PC-3 (cell line): ENCODE results near the gene RNU5D-1. TPM values are rescaled to one million over a fixed set of nuclear protein-coding genes. Genes with fewer than 3 reads are reported as not detected.
A peak's percentile ranks its signal among the peaks of the same experiment; 100 is the strongest.
"Not testable (repeated sequence)": the region's sequence is repeated elsewhere in the genome, so short reads cannot be mapped to it uniquely, and the experiment has no call there.

ENCODE experiments used
- ATAC-seq: fragments of 200-7000 bp; cut with Tn5 transposase; 2 replicates; pipeline ENCODE4 v1.9.1; 2020; ENCODE audit warnings: mild to moderate bottlenecking, moderate library complexity
- BruUV-seq: library from RNA; stranded (reverse); fragments of 400-500 nt; replicated peaks from 2 replicates; lab custom pipeline; 2021; lab: Mats Ljungman, UMichigan
- CTCF ChIA-PET: fragments of 300-600 bp; sonication (Branson Sonifier 250); formaldehyde crosslinking; loops from one replicate; lab custom pipeline; 2022; ENCODE audit warnings: antibody characterized with exemption; lab: Charles Lee
- POLR2A ChIA-PET: fragments of 300-600 bp; sonication (Branson Sonifier 250); formaldehyde crosslinking; loops from one replicate; lab custom pipeline; 2022; ENCODE audit warnings: antibody characterized with exemption; ENCODE audit not compliant: unreplicated experiment; lab: Charles Lee
- DNase-seq: peaks from one replicate; pipeline ENCODE4 v3.0.0-alpha.2; 2015
- H2AFZ ChIP-seq: fragments of 300-600 bp; sonication (generic); 2 replicates; pipeline ENCODE4 v1.6.0; 2016; ENCODE audit warnings: antibody characterized with exemption, low read length
- H3F3A ChIP-seq: fragments of 300-600 bp; sonication (generic); one replicate; pipeline ENCODE4 v1.6.0; 2017; ENCODE audit warnings: antibody characterized with exemption, low read length, control low read depth, mild to moderate bottlenecking; ENCODE audit not compliant: unreplicated experiment
- H3K27ac ChIP-seq: fragments of 300-600 bp; sonication (generic); 2 replicates; pipeline ENCODE4 v1.5.1; 2016; ENCODE audit warnings: mild to moderate bottlenecking, low read length
- H3K27me3 ChIP-seq: fragments of 300-600 bp; sonication (generic); 2 replicates; pipeline ENCODE4 v1.6.1; 2016; ENCODE audit warnings: low read length, mixed read lengths
- H3K36me3 ChIP-seq: fragments of 300-600 bp; sonication (generic); 2 replicates; pipeline ENCODE4 v1.6.1; 2016; ENCODE audit warnings: low read depth, mixed run types, low read length, mixed read lengths
- H3K4me1 ChIP-seq: fragments of 300-600 bp; sonication (generic); 2 replicates; pipeline ENCODE4 v1.5.1; 2016; ENCODE audit warnings: low read length; ENCODE audit not compliant: insufficient read depth
- H3K4me2 ChIP-seq: fragments of 300-600 bp; sonication (generic); 2 replicates; pipeline ENCODE4 v1.6.0; 2016; ENCODE audit warnings: low read length
- H3K4me3 ChIP-seq: fragments of 300-600 bp; sonication (generic); 2 replicates; pipeline ENCODE4 v1.5.1; 2016; ENCODE audit warnings: mild to moderate bottlenecking, low read length, mixed read lengths
- H3K79me2 ChIP-seq: fragments of 300-600 bp; sonication (generic); 2 replicates; pipeline ENCODE4 v1.6.1; 2017; ENCODE audit warnings: low read length, mixed read lengths
- H3K9ac ChIP-seq: fragments of 300-600 bp; sonication (generic); 2 replicates; pipeline ENCODE4 v1.6.0; 2016; ENCODE audit warnings: mild to moderate bottlenecking, low read length
- H3K9me2 ChIP-seq: fragments of 300-600 bp; sonication (generic); replicated peaks from 2 replicates; pipeline ENCODE4 v1.6.1; 2016; ENCODE audit warnings: mixed run types, low read length, mixed read lengths
- H3K9me3 ChIP-seq: fragments of 300-600 bp; sonication (generic); 2 replicates; pipeline ENCODE4 v1.6.1; 2016; ENCODE audit warnings: low read length, mixed read lengths
- H4K20me1 ChIP-seq: fragments of 300-600 bp; sonication (generic); 2 replicates; pipeline ENCODE4 v1.6.1; 2016; ENCODE audit warnings: low read length, mixed read lengths
- CTCF ChIP-seq: fragments of 300-600 bp; sonication (generic); conservative IDR thresholded peaks from 2 replicates; pipeline ENCODE4 v1.5.1; 2017; ENCODE audit warnings: antibody characterized with exemption, low read depth, mild to moderate bottlenecking, low read length
- EZH2 ChIP-seq: fragments of 300-600 bp; sonication (generic); IDR thresholded peaks from one replicate; pipeline ENCODE4 v1.6.1; 2017; ENCODE audit warnings: antibody characterized with exemption, mild to moderate bottlenecking, low read length; ENCODE audit not compliant: unreplicated experiment
- EZH2phosphoT487 ChIP-seq: fragments of 300-600 bp; sonication (generic); IDR thresholded peaks from 2 replicates; pipeline ENCODE4 v1.6.1; 2018; ENCODE audit warnings: mild to moderate bottlenecking, antibody characterized with exemption, low read length, borderline replicate concordance
- intact Hi-C: fragments of 100-400 bp; cut with micrococcal nuclease; formaldehyde crosslinking; loops from 2 replicates; pipeline ENCODE4 v1.9.0; 2023
- total RNA-seq: library from RNA; depleted of rRNA; stranded (reverse); fragments of >200 nt; gene quantifications from 2 replicates; pipeline ENCODE4 v1.2.3, GENCODE V29; 2014

Gene RNU5D-1
- total RNA-seq, 1 experiment from 2014 or later = not detected

GRCh38 chr1:44739307-44740178 lies 8.6 kb upstream of the RNU5D-1 start, which contains the start of gene KIF2C:
TSS of gene KIF2C (plus strand) at chr1:44739837. CDS start at chr1:44739933, 96 bp downstream.
- H3K4me1 ChIP-seq = peaks cover 20% of the 10 kb centered on the region
- DNase-seq (peak; percentile 98), ATAC-seq (peak; percentile 99)
- no peaks in the 10 kb centered on the region for H3K27me3 ChIP-seq
- H3K4me2 ChIP-seq = peak within 1 kb of the TSS; percentile 97
- no peaks in the 10 kb centered on the region for H3F3A ChIP-seq
- H3K9me3 ChIP-seq = no peaks in the 10 kb centered on the region
- H4K20me1 ChIP-seq = no peaks in the 10 kb centered on the region
- ChIA-PET CTCF (no interaction called here), POLR2A (interaction anchor here (0.5 kb wide), 1 partner anchor 564 kb away, joined by 7 read pairs; no protein-coding TSS in a partner anchor)
- no peaks in the 10 kb centered on the region for H3K9me2 ChIP-seq
- peak within 1 kb of the TSS; percentile 93 for H3K4me3 ChIP-seq
- intact Hi-C loops = no loop called here
- H2AFZ ChIP-seq = peak within 1 kb of the TSS; percentile 92
- H3K9ac ChIP-seq = peak within 1 kb of the TSS; percentile 84
- H3K27ac ChIP-seq = peak within 1 kb of the TSS; percentile 41
- TSS peak; percentile 99 for BruUV-seq
- peaks cover 46% of the 10 kb centered on the region for H3K79me2 ChIP-seq
- no peak for TF ChIP-seq CTCF
- TF ChIP-seq EZH2phosphoT487 = no peak
- no peak for TF ChIP-seq EZH2
- H3K36me3 ChIP-seq = peaks cover 6% of the 10 kb centered on the region; the same call in 1 of the 2 replicates

GRCh38 chr1:44738953-44739306 lies 8.0 kb upstream of the RNU5D-1 start:
- H3F3A ChIP-seq, DNase-seq, ATAC-seq, H3K27me3 ChIP-seq, BruUV-seq, H3K9me2 ChIP-seq, H3K9me3 ChIP-seq, intact Hi-C loops, CTCF ChIA-PET, H4K20me1 ChIP-seq, H3K36me3 ChIP-seq: not testable (repeated sequence)
- H3K79me2 ChIP-seq = peaks cover 40% of the 10 kb centered on the region
- peaks cover 20% of the 10 kb centered on the region for H3K4me1 ChIP-seq
- H3K9ac ChIP-seq = peak overlapping the region; percentile 84
- POLR2A ChIA-PET = interaction anchor here (0.5 kb wide), 1 partner anchor 564 kb away, joined by 7 read pairs; no protein-coding TSS in a partner anchor
- H2AFZ ChIP-seq = peak overlapping the region; percentile 80
- peak overlapping the region; percentile 97 for H3K4me2 ChIP-seq
- peak overlapping the region; percentile 93 for H3K4me3 ChIP-seq
- H3K27ac ChIP-seq = peak overlapping the region; percentile 17

GRCh38 chr1:44735992-44736391 lies 5.0 kb upstream of the RNU5D-1 start:
- DNase-seq = no peak
- no peak overlapping the region for H3K4me2 ChIP-seq
- TF ChIP-seq CTCF (no peak), EZH2 (no peak), EZH2phosphoT487 (no peak)
- no peaks in the 10 kb centered on the region for H3K9me3 ChIP-seq
- H3K9ac ChIP-seq = no peak overlapping the region
- H3K79me2 ChIP-seq = peaks cover 14% of the 10 kb centered on the region
- no peaks in the 10 kb centered on the region for H3K36me3 ChIP-seq
- H3K27me3 ChIP-seq = no peaks in the 10 kb centered on the region
- H3K4me3 ChIP-seq = no peak overlapping the region
- peaks cover 11% of the 10 kb centered on the region for H3K4me1 ChIP-seq
- no peaks in the 10 kb centered on the region for H3F3A ChIP-seq
- no TSS peak for BruUV-seq
- H3K27ac ChIP-seq = no peak overlapping the region
- H4K20me1 ChIP-seq = no peaks in the 10 kb centered on the region
- ChIA-PET POLR2A (no interaction called here), CTCF (no interaction called here)
- intact Hi-C loops = no loop called here
- ATAC-seq = no peak
- H3K9me2 ChIP-seq = no peaks in the 10 kb centered on the region
- no peak overlapping the region for H2AFZ ChIP-seq
